Liver (tissue), 3 donors: ENCODE results near the gene PPP1R1B.

Source experiments
- CTCF ChIP-seq: fragments of 150-350 bp; IDR thresholded peaks from 2 replicates; pipeline ENCODE4 v1.5.1; 2017; ENCODE audit warnings: improper control_type of control experiment, low read depth, low read length; ENCODE audit not compliant: missing input control
- EGR1 ChIP-seq, 2 donors: IDR thresholded peaks; 2 replicates each; pipeline ENCODE4 v1.6.1; 2016 to 2018; ENCODE audit warnings: antibody characterized with exemption in 2 of 2, low read depth in 2 of 2
- FOXA1 ChIP-seq: IDR thresholded peaks from 2 replicates; pipeline ENCODE4 v1.6.1; 2016; ENCODE audit warnings: antibody characterized with exemption
- GABPA ChIP-seq, 2 donors: IDR thresholded peaks in 1 of 2; conservative IDR thresholded peaks in 1 of 2; 2 replicates each; pipeline ENCODE4 v1.6.1; 2016; ENCODE audit warnings: antibody characterized with exemption in 2 of 2, mild to moderate bottlenecking in 1 of 2, moderate library complexity in 1 of 2
- JUND ChIP-seq, 2 donors: IDR thresholded peaks; 2 replicates each; pipeline ENCODE4 v1.6.1; 2016; ENCODE audit warnings: antibody characterized with exemption in 2 of 2
- MAX ChIP-seq: IDR thresholded peaks from 2 replicates; pipeline ENCODE4 v1.6.1; 2016; ENCODE audit warnings: antibody characterized with exemption
- RAD21 ChIP-seq, 2 donors: IDR thresholded peaks; 2 replicates each; pipeline ENCODE4 v1.6.1; 2016; ENCODE audit warnings: antibody characterized with exemption in 2 of 2, mild to moderate bottlenecking in 2 of 2
- RXRA ChIP-seq, 2 donors: IDR thresholded peaks; 2 replicates each; pipeline ENCODE4 v1.6.1; 2017 to 2018; ENCODE audit warnings: antibody characterized with exemption in 2 of 2, mild to moderate bottlenecking in 1 of 2
- SP1 ChIP-seq: IDR thresholded peaks from 2 replicates; pipeline ENCODE4 v1.6.1; 2018; ENCODE audit warnings: antibody characterized with exemption, mild to moderate bottlenecking
- TAF1 ChIP-seq: conservative IDR thresholded peaks from 2 replicates; pipeline ENCODE4 v1.6.1; 2016; ENCODE audit warnings: antibody characterized with exemption, mild to moderate bottlenecking
- YY1 ChIP-seq: IDR thresholded peaks from 2 replicates; pipeline ENCODE4 v1.6.1; 2016; ENCODE audit warnings: antibody characterized with exemption, mild to moderate bottlenecking
- ZBTB33 ChIP-seq: IDR thresholded peaks from 2 replicates; pipeline ENCODE4 v1.6.1; 2016; ENCODE audit warnings: antibody characterized with exemption
- donor health status: healthy.
- donor health status: healthy.

GRCh38 chr17:39636587-39636926 is 9.8 kb downstream of the PPP1R1B start:
- TF ChIP-seq JUND (IDR thresholded peaks at IDR 0.05) (no peak), YY1 (no peak), RAD21 (IDR thresholded peaks at IDR 0.05) (no peak), SP1 (no peak), CTCF (no peak), EGR1 (IDR thresholded peaks at IDR 0.05; ENCODE audit: low read depth in 2 of 2) (no peak), MAX (no peak), TAF1 (no peak), FOXA1 (no peak), GABPA (IDR thresholded peaks at IDR 0.05 in 1 of 2, conservative IDR thresholded peaks at IDR 0.05 in 1 of 2) (no peak), ZBTB33 (no peak), RXRA (IDR thresholded peaks at IDR 0.05) (no peak)
